Subcutaneous abdominal adipose tissue (tissue), 5 donors: Measurements from ENCODE around the gene OR10A6.

Experiments
- H3K27ac ChIP-seq: one replicate; pipeline ENCODE4 v1.7.0; 2013; ENCODE audit warnings: low read depth, mild to moderate bottlenecking, inconsistent platforms, low read length, moderate library complexity
- H3K27me3 ChIP-seq, 5 donors: one replicate each; pipeline ENCODE4 v1.7.0; 2013; ENCODE audit warnings: low read length in 5 of 5, inconsistent platforms in 1 of 5; ENCODE audit not compliant: control insufficient read depth in 5 of 5, insufficient read depth in 4 of 5
- H3K36me3 ChIP-seq, 5 donors: one replicate each; pipeline ENCODE4 v1.7.0; 2013; ENCODE audit warnings: low read length in 5 of 5; ENCODE audit not compliant: control insufficient read depth in 5 of 5, insufficient read depth in 5 of 5
- H3K4me1 ChIP-seq, 5 donors: one replicate each; pipeline ENCODE4 v1.7.0; 2013; ENCODE audit warnings: low read length in 5 of 5, mild to moderate bottlenecking in 3 of 5, moderate library complexity in 1 of 5; ENCODE audit not compliant: control insufficient read depth in 5 of 5, insufficient read depth in 5 of 5
- H3K4me3 ChIP-seq, 5 donors: one replicate each; pipeline ENCODE4 v1.7.0; 2013; ENCODE audit warnings: low read length in 5 of 5, low read depth in 1 of 5
- H3K9ac ChIP-seq, 5 donors: one replicate each; pipeline ENCODE4 v1.7.0; 2013; ENCODE audit warnings: low read length in 5 of 5, mild to moderate bottlenecking in 4 of 5, moderate library complexity in 3 of 5
- H3K9me3 ChIP-seq, 5 donors: one replicate each; pipeline ENCODE4 v1.7.0; 2013; ENCODE audit warnings: low read length in 5 of 5; ENCODE audit not compliant: control insufficient read depth in 5 of 5
- donor health status: healthy.
- donor health status: healthy.
- donor health status: healthy.
- donor health status: healthy.
- donor health status: healthy.

Gene OR10A6

DNA sequence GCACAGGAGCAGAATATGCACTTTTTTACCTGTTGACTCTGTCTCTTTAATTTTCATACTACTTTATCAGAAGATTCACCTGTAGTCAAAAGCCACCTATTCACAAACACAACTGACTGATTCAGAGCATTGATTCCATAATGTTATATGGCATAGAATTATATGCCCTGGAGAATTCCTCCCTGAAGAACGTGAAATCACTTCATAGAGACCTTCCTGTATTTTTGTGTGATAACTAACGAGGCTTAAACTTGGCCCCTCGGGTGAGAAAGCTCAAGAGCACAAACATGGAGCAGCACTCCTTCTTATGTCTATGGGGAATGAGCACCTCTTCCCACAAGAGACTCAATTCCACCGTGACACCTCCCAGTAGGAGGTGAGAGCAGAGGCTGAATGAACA is at the start of gene OR10A6:
Gene OR10A6 (minus strand): TSS at position 101 of the 400 bp plus-strand sequence. CDS start 2,606 bp downstream, outside the sequence.
- Histone ChIP-seq H3K9ac (no peak within 1 kb of the TSS), H3K36me3 (no peaks in the 10 kb centered on the region), H3K4me3 (no peak within 1 kb of the TSS), H3K27me3 (no peaks in the 10 kb centered on the region), H3K4me1 (no peaks in the 10 kb centered on the region), H3K9me3 (no peaks in the 10 kb centered on the region), H3K27ac (no peak within 1 kb of the TSS)

DNA sequence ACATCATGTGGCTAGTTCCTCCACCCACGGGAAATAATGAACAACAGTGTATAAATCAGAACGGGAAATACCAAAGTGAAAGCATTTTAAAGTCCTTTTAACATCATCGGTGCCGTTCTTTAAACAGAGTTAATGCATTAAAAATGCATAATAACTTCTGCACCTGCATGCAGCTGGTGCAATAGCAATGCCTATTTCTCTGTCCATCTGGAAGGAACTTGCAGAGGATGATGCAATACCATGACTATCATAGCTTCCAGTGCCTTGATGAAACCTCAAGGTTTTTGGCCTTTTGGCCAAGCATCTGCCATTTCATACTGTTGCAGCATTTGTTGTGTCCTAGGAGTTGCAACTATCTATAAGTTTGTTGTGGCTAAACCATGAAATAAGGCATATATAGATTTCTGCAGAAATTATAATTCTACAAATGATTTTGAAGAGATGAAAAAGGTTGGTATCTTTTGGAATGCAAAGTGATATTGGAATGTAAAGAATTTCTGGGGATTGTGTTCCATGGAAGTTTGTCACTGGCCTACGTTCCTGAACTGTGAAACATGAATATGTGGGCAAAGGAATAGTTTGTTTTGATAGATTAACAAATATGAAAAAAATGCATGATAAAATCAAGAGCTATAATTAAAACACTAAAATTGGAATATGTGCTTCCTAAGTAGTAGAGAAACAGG is 46.3 kb upstream of the OR10A6 start:
- Histone ChIP-seq H3K9ac (no peak overlapping the region), H3K36me3 (no peaks in the 10 kb centered on the region), H3K27ac (no peak overlapping the region)

DNA sequence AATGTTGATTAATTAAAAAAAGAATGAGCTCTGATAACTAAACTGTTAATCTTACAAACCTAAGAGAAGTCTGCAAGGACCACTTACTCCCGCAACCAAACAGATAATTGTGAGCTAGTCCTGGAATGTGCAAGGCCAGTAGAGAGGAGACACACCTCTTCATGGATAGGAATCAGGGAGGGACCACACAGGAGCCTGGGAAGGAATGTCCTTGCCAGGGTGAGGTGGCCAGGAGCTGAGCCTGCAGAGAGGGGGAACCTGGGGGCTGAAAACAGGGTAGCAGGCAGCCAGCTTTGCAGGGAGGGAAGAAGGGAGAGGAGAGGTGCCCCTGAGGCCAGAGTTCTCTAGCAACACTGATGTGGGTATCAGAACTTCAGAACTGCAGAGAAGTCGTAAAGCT is 43.6 kb upstream of the OR10A6 start:
- H3K4me3 ChIP-seq: no peak overlapping the region
- no peaks in the 10 kb centered on the region for H3K27me3 ChIP-seq
- H3K9me3 ChIP-seq: no peaks in the 10 kb centered on the region

More for the DNA sequence above, 46.3 kb upstream of the OR10A6 start:
- H3K9me3 ChIP-seq: no peaks in the 10 kb centered on the region
- H3K4me1 ChIP-seq: no peaks in the 10 kb centered on the region
- no peaks in the 10 kb centered on the region for H3K27me3 ChIP-seq
- no peak overlapping the region for H3K4me3 ChIP-seq

DNA sequence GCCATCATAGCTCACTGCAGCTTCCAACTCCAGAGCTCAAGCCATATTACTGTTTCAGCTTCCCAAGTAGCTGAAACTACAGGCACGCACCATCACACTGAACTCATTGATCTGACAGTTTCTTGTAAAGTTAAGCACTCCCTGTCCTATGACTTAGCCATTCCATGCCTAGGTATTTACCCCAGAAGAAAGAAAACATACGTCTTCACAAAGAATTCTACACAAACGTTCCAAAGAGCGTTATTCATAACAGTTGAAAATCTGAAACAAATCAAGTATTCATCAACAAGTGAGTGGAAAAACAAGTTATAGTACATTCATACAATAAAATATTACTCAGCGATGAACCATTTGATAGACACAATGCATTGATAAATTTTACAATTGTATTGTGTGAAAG is 41.9 kb upstream of the OR10A6 start:
- Histone ChIP-seq H3K9me3 (no peaks in the 10 kb centered on the region), H3K27me3 (no peaks in the 10 kb centered on the region), H3K9ac (no peak overlapping the region), H3K4me3 (no peak overlapping the region), H3K4me1 (no peaks in the 10 kb centered on the region), H3K27ac (no peak overlapping the region), H3K36me3 (no peaks in the 10 kb centered on the region)

More for the DNA sequence above, 43.6 kb upstream of the OR10A6 start:
- Histone ChIP-seq H3K4me1 (no peaks in the 10 kb centered on the region), H3K36me3 (no peaks in the 10 kb centered on the region), H3K27ac (no peak overlapping the region), H3K9ac (no peak overlapping the region)

- Histone ChIP-seq H3K36me3 (no peaks in the 10 kb centered on the region), H3K9me3 (no peaks in the 10 kb centered on the region), H3K27me3 (no peaks in the 10 kb centered on the region), H3K4me3 (no peak overlapping the region), H3K27ac (no peak overlapping the region), H3K9ac (no peak overlapping the region), H3K4me1 (no peaks in the 10 kb centered on the region)
These were observed 40.8 kb upstream of the OR10A6 start for GRCh38 chr11:7971846-7972245.

DNA sequence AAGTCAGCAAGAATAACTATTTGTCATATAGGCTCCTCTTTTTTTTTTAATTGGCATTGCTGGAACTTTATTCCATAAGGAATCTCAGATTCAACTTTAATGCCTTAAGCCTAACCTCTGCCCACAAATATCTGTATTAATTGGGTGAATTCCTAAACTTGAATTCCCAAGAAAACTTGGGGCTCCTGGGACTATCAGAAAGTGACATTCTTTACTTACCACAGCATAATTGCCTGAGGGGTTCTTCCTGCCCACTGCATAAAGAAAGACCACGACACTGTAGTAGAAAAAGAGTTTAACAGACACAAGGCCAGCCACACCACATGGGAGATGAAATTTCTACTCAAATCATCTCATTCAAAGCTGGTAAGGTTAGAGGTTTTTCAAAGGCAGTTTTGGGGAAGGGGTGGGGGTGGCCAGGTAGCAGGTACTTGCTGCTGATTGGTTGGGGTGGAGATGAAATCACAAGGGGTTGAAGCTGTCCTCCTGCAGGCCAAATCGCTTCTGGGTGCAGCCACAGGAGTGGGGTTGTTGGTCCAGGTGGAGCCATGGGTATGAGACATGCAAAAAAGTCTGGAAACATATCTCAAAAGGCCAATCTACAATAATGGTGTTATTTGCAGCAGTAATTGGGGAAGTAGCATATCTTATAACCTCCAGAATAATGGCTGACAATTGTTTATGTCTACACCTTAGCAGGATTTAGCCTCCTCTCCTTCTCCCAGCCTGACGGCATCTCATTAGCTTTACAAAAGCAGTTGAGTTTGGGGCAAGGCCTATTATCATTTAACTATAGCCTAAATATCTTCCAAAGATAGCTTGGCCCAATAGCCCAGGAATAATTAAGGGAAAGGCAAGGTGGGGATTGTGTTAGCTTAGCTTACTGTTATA is 38.9 kb upstream of the OR10A6 start:
- no peaks in the 10 kb centered on the region for H3K9me3 ChIP-seq
- H3K27me3 ChIP-seq: no peaks in the 10 kb centered on the region
- no peaks in the 10 kb centered on the region for H3K4me1 ChIP-seq
- H3K27ac ChIP-seq: no peak overlapping the region
- H3K36me3 ChIP-seq: no peaks in the 10 kb centered on the region
- H3K9ac ChIP-seq: no peak overlapping the region
- H3K4me3 ChIP-seq: no peak overlapping the region

DNA sequence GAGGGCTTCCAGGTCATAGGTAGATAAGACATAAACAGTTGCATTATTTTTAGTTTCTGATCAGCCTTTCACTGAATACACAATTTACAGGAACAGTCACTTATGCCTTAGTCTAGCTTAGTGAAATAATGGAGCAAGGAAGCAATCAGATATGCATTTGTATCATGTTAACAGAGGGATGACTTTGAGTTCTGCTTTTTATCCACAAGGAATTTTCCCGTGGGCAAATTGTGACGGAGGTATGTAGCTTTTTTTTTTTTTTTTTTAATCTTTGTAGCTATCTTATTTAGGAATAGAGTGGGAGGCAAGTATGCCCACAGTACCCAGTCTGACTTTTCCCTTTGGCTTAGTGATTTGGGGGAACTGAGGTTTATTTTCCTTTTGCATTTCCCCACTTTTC is 37.6 kb upstream of the OR10A6 start:
- no peak overlapping the region for H3K9ac ChIP-seq
- H3K36me3 ChIP-seq: no peaks in the 10 kb centered on the region
- no peaks in the 10 kb centered on the region for H3K9me3 ChIP-seq
- no peak overlapping the region for H3K4me3 ChIP-seq
- no peaks in the 10 kb centered on the region for H3K4me1 ChIP-seq
- H3K27ac ChIP-seq: no peak overlapping the region
- H3K27me3 ChIP-seq: no peaks in the 10 kb centered on the region

- no peaks in the 10 kb centered on the region for H3K4me1 ChIP-seq
- no peak overlapping the region for H3K9ac ChIP-seq
- no peak overlapping the region for H3K27ac ChIP-seq
- no peak overlapping the region for H3K4me3 ChIP-seq
- no peaks in the 10 kb centered on the region for H3K27me3 ChIP-seq
- no peaks in the 10 kb centered on the region for H3K36me3 ChIP-seq
- H3K9me3 ChIP-seq: no peaks in the 10 kb centered on the region
These were observed 36.8 kb upstream of the OR10A6 start for GRCh38 chr11:7967826-7968225.

GRCh38 chr11:7967097-7967496 is 36.0 kb upstream of the OR10A6 start:
- no peaks in the 10 kb centered on the region for H3K27me3 ChIP-seq
- H3K9me3 ChIP-seq: no peaks in the 10 kb centered on the region
- no peak overlapping the region for H3K9ac ChIP-seq
- no peak overlapping the region for H3K4me3 ChIP-seq
- no peak overlapping the region for H3K27ac ChIP-seq
- H3K36me3 ChIP-seq: no peaks in the 10 kb centered on the region
- H3K4me1 ChIP-seq: no peaks in the 10 kb centered on the region

GRCh38 chr11:7965386-7965785 is 34.3 kb upstream of the OR10A6 start, which contains the start of gene NLRP10:
NLRP10 (minus strand) TSS chr11:7965447; CDS start chr11:7963495, 1,952 bp downstream.
- no peaks in the 10 kb centered on the region for H3K36me3 ChIP-seq
- H3K27ac ChIP-seq: no peak within 1 kb of the TSS
- H3K9ac ChIP-seq: no peak within 1 kb of the TSS
- H3K4me3 ChIP-seq: no peak within 1 kb of the TSS
- no peaks in the 10 kb centered on the region for H3K9me3 ChIP-seq
- H3K27me3 ChIP-seq: peaks cover 0 to 4% (median under 1%) of the 10 kb centered on the region in 5 donors
- no peaks in the 10 kb centered on the region for H3K4me1 ChIP-seq
